SK-N-DZ (cell line): ENCODE measurements around the gene CRHBP. TPM values are rescaled to one million over a fixed set of nuclear protein-coding genes. Genes with fewer than 3 reads are reported as not detected.
"Not testable (repeated sequence)": the region's sequence is repeated elsewhere in the genome, so short reads cannot be mapped to it uniquely, and the experiment has no call there.

Experiments used
- DNase-seq: peaks from one replicate; pipeline ENCODE4 v3.0.0-alpha.2; 2015; ENCODE audit warnings: low spot score
- polyA plus RNA-seq, 2 experiments: library from polyadenylated mRNA; depleted of rRNA; stranded (reverse); fragments of >200 nt; gene quantifications; 2 replicates each; pipeline ENCODE4 v1.2.3, GENCODE V29; 2014

CRHBP gene, protein sequence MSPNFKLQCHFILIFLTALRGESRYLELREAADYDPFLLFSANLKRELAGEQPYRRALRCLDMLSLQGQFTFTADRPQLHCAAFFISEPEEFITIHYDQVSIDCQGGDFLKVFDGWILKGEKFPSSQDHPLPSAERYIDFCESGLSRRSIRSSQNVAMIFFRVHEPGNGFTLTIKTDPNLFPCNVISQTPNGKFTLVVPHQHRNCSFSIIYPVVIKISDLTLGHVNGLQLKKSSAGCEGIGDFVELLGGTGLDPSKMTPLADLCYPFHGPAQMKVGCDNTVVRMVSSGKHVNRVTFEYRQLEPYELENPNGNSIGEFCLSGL
- polyA plus RNA-seq (2014; cell fraction: cytosol; rRNA removed) = not detected in 2 replicates
- polyA plus RNA-seq (2014; cell fraction: nucleus; rRNA removed) = not detected in 2 replicates

DNA sequence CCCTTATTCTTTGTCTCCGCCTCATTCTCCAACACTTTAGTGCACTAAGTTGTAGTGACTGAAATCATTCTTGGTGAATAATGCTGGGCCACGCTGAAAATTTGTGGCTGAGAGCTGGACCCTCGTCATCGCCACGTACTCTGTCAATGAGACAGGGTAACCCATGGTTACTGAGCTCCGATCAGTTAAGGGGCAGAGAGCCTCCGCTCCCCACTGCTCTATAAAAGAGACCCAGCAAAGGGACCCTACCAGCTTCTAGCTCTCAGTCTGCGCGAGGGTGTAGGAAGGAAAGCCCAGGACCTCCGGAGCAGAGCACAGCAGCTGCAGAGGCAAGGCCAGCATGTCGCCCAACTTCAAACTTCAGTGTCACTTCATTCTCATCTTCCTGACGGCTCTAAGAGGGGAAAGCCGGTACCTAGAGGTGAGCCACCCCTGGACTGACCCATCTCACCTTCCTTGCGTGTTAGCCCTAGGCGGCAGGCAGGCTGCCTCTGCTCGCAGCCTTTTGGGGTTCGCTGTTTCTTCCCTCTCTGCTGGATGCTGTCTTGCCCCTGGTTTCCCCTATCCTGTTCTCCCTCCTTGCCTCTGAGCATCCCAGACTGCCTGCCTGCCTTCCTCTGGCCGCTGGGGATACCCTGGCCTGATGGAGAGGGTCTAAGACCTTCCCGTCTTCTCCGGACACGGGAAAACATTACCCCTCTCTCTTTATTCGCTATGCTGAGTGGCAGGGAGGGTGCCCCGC lies at the start of gene CRHBP:
Gene CRHBP (plus strand): TSS at position 251 of the 742 bp plus-strand sequence. CDS start 90 bp downstream, at position 341.
- DNase-seq = no peak

GRCh38 chr5:76908166-76908565 lies 44.7 kb upstream of the CRHBP start:
- DNase-seq = no peak

DNA sequence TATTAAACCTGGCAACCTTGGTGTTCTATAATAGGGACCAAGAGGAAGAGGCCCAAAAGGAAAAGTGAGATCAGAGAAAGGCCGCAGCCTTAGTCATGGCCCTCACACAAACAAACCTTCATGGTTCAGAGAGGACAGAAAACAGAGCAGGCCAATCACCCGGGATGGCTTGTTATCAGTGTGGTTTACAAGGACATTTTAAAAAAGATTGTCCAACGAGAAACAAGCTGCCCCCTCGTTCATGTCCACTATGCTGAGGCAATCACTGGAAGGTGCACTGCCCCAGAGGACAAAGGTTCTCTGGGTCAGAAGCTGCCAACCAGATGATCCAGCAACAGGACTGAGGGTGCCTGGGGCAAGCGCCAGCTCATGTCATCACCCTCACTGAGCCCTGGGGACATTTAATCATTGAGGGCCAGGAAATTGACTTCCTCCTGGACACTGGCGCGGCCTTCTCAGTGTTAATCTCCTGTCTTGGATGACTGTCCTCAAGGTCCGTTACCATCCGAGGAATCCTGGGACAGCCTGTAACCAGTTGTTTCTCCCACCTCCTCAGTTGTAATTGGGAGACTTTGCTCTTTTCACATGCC lies 42.4 kb upstream of the CRHBP start:
- not testable (repeated sequence) for DNase-seq

- not testable (repeated sequence) for DNase-seq
Observed at GRCh38 chr5:76914671-76915070, 38.2 kb upstream of the CRHBP start.

- no peak for DNase-seq
Observed at GRCh38 chr5:76918539-76918938, 34.3 kb upstream of the CRHBP start.

GRCh38 chr5:76920491-76920890 lies 32.4 kb upstream of the CRHBP start:
- no peak for DNase-seq

DNA sequence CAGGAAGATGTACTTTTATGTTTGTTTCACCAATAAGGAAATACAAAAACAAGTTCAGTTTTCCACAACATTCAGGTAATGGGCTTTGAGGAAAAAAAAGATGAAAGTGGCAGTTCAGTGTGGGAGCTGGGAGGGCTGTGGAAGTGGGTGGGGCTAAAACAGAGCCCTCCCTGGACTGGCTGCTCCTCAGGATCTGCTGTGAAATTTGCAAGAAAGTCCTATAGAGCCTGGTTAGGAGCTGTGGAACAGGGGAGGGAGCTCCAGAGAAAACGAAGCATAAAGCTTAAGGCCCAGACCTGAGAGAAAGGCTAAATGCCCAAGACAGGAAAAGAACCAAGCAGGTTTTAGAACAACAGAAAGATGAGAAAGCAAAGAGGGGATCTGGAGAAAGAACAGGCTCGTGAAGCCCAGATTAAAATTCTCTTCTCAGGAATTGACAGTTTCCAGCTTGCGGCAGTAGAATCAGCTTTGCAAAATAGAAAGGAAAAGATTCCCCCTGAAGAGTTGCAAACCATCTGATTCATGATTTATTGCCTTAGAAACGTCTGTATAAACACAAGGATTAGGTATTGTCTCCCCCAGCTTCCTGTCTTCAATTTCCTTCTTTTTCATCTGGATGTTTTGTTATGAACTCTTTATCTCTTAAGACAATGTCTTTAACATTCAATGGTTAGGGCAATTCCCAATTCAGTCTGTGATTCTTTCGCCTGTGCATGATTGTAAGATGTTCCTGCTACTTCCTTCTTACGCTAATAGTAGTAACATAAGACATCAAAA lies 26.3 kb upstream of the CRHBP start:
- DNase-seq = no peak

DNA sequence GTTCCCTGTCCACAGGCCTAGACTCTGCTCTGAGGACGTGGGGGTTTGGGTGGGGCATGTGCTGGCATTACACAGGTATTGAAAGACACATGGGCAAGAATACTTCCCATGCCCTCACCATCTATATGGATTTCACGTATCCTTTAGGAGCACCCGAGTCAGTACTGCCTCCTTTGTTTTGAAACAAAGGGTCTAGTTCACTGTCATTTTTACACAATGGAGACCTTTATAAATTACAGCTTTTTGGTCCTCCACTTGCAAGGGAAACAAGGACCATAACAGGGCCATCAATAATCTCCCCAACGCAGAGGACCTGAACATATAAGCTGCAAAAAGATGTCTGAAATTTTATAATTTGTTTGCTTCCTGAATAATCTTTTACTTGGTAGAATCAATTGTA lies 24.9 kb upstream of the CRHBP start:
- no peak for DNase-seq

- no peak for DNase-seq
Observed at GRCh38 chr5:76930083-76930482, 22.8 kb upstream of the CRHBP start.

DNA sequence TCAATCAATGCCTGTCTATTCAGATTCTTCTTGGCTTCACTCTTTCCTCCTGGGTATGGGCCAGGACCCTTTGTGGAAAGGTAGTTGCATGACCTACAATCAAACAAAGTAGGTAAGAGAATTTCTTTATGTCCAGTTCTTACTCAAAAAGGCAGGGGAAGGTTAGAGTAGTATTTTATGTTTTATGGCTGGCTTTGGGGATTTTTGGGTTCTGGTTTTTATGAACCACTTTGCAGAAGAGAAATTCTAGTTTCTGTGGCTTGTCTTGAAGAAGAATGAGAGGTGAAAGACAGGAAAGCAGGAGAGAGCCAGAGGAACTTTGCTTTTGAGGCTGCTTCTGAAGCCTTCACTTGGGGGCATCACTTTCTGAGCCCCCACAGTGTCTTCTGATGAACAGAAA lies 14.7 kb upstream of the CRHBP start:
- DNase-seq = no peak

- DNase-seq = no peak
Observed at GRCh38 chr5:76941000-76941399, 11.8 kb upstream of the CRHBP start.

DNA sequence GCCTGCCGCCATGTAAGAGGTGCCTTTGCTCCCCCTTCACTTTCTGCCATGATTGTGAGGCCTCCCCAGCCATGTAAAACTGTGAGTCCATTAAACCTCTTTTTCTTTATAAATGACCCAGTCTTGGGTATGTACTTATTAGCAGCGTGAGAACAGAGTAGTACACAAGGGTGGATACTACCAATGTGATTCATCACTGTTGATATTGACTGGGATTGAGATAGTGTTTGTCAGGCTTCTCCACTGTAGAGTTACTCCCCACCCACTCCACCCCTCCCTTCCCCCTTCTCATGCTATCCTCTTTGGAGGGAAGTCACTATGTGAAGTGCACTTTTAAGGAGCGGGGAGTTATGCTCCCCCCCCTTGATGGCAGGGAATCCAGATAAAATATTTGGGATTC lies 11.4 kb upstream of the CRHBP start:
- DNase-seq = no peak

GRCh38 chr5:76942581-76942980 lies 10.3 kb upstream of the CRHBP start:
- no peak for DNase-seq

- DNase-seq = no peak
Observed at GRCh38 chr5:76943006-76943405, 9.8 kb upstream of the CRHBP start.

- no peak for DNase-seq
Observed at GRCh38 chr5:76944638-76945037, 8.2 kb upstream of the CRHBP start.

DNA sequence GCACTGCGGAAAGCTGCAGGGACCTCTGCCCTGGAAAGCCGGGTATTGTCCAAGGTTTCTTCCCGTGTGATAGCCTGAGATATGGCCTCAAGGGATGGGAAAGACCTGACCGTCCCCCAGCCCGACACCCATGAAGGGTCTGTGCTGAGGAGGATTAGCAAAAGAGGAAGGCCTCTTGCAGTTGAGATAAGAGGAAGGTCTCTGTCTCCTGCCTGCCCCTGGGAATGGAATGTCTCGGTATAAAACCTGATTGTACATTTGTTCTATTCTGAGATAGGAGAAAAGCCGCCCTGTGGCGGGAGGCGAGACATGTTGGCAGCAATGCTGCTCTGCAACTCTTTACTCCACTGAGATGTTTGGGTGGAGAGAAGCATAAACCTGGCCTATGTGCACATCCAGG lies 7.6 kb upstream of the CRHBP start:
- not testable (repeated sequence) for DNase-seq

DNA sequence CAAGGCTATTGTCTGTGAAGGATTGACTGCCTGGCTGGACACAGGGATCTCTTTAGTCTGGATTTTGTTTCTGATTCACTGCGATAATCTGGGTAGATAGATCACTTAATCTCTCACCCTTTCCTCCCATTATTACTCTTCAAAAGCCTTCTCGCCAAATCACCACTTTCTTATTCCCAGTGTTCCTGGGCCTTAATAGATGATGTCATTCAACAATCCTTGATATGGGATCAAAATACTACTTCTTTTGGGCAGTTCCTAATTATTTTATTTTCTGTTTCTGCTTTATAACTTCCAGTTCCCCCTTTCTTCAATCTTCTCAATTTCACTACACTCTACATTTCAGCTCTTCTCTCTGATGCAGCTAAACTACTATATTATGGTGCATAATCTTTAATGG lies 6.8 kb upstream of the CRHBP start:
- no peak for DNase-seq

DNA sequence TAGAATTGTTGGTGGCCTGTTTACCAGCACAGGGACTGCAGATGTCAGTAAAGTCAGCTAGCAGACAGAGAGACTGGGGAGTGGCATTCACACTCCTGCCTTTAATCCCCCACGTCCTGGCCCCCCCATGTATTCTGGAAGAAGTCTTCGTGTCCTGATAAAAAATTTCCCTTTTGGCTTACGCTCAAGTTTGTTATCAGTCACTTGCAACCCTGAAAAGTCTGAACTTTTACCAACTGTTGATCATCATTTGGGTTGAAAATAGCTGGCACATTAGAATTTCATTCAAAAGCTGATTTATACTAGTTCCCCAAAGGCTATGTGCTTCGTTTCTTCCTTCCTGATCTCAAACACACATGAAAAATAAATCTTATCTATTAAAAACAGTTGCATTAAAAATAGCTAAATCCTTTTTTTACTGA lies 5.8 kb upstream of the CRHBP start:
- DNase-seq = no peak

DNA sequence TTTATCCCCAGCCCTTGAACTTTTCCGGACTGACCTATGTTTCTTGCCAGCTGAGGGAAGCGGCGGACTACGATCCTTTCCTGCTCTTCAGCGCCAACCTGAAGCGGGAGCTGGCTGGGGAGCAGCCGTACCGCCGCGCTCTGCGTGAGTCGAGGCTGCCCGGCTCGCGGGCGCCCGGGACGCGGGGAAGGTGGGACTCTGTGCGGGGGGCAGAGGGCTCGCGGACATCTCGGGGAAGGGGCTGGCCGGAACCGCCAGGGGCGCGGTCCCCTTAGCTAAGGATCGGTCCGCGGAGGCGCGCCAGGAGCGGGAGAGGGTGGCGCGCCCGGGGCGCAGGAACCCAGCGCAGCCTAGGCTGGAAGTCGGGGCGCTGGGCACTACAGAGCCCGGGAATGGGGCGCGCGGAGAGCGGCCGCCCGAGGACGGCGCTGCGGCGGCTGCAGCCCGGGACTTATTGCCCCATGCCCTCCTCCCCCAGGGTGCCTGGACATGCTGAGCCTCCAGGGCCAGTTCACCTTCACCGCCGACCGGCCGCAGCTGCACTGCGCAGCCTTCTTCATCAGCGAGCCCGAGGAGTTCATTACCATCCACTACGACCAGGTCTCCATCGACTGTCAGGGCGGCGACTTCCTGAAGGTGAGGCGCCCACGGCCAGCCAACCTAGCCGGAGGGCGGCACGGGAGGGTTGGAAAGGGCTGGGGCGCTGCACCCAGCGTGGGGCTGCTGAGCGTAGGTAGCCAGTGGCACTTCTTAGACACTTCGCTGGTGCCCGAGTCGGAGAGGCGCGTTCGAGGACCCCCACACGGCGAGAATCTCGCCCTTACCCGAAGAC lies 922 bp downstream of the CRHBP start:
- DNase-seq = no peak

DNA sequence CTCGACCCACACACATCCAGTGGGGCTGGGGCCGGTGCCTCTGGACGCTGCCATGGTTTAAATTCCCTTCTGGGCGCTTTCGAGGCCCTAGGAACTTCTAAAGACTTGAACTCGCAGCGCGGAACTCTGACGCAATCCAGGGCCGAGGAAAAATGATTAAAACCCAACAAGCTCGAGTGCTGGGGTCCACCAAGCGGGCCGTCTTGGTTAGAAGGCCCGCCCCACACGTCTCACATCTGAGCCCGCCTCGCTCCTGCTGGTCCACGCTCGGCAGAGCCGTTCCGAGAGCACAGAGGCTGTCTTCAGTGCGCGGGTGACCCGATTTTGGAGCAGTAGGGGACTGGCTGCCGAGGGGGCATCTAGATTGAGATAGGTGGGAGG lies 1.5 kb downstream of the CRHBP start:
- no peak for DNase-seq

DNA sequence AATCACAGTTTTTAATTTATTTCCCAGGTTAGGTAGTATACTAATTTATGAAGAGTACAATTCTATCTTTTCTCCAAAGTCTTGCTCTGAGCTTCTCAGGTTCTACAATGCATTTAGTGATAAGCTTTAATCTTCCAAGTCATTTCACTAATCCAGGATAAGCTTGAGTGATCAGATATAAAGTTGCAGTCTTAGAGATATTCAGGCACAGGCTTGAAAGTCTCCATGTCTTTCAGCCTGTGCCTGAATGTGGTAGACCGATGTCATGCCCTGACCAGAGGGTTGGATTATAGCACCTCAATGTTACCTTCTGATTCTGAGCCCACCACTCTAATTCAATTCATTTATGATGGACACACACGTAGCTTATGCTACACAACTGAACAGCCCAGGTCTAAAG lies 3.2 kb downstream of the CRHBP start:
- no peak for DNase-seq
